Measurements from ENCODE around the gene SP100.

GRCh38 chr2:230521386-230521785 is 105.4 kb downstream of the SP100 start:
- no peak for TF ChIP-seq CTCF (IDR thresholded peaks at IDR 0.05)
- TF ChIP-seq POLR2A (IDR thresholded peaks at IDR 0.05): no peak

All from prostate gland (tissue), 2 donors.